HepG2 (cell line): Measurements from ENCODE around the gene PIK3CG.

Source experiments
- CREM ChIP-seq, 2 experiments: sonication (generic) in 1 of 2; formaldehyde crosslinking in 1 of 2; IDR thresholded peaks; 2 replicates each; pipeline versions ENCODE4 v1.4.0 to v1.6.1; 2016 to 2020; ENCODE audit warnings: antibody characterized with exemption in 1 of 2, mild to moderate bottlenecking in 1 of 2, missing genetic modification reagents in 1 of 2
- EZH2 ChIP-seq: conservative IDR thresholded peaks from 2 replicates; pipeline ENCODE4 v1.6.1; 2012; ENCODE audit warnings: mild to moderate bottlenecking, low read depth, low read length, moderate library complexity
- JUND ChIP-seq: sonication (generic); formaldehyde crosslinking; IDR thresholded peaks from 2 replicates; pipeline ENCODE4 v1.8.0; 2022; ENCODE audit warnings: mild to moderate bottlenecking, missing genetic modification reagents
- TAF1 ChIP-seq: sonication (generic); formaldehyde crosslinking; IDR thresholded peaks from 2 replicates; pipeline ENCODE4 v1.4.0; 2020; ENCODE audit warnings: missing genetic modification reagents
- TBP ChIP-seq: sonication (generic); formaldehyde crosslinking; IDR thresholded peaks from 2 replicates; pipeline ENCODE4 v1.5.0; 2020; ENCODE audit warnings: missing genetic modification reagents
- ZFP36 ChIP-seq: fragments of 150-350 bp; IDR thresholded peaks from 2 replicates; pipeline ENCODE4 v1.6.1; 2018; ENCODE audit warnings: borderline replicate concordance, low read length, low read depth; ENCODE audit not compliant: partially characterized antibody
- ZNF12 ChIP-seq: sonication (generic); formaldehyde crosslinking; IDR thresholded peaks from 2 replicates; pipeline ENCODE4 v1.5.0; 2020; ENCODE audit warnings: missing genetic modification reagents
- ZNF589 ChIP-seq: sonication (generic); formaldehyde crosslinking; conservative IDR thresholded peaks from 2 replicates; pipeline ENCODE4 v1.8.0; 2022; ENCODE audit warnings: mild to moderate bottlenecking, moderate library complexity, missing genetic modification reagents
- TF ChIP-seq, protein P1 (sequence below): sonication (generic); formaldehyde crosslinking; IDR thresholded peaks from 2 replicates; pipeline ENCODE4 v1.8.1; 2023; ENCODE audit warnings: missing genetic modification reagents, inconsistent platforms, borderline replicate concordance
- TF ChIP-seq, protein P2 (sequence below): sonication (generic); formaldehyde crosslinking; IDR thresholded peaks from 2 replicates; pipeline ENCODE4 v1.4.0; 2020; ENCODE audit warnings: mild to moderate bottlenecking, missing genetic modification reagents
- TF ChIP-seq, protein P3 (sequence below): sonication (generic); formaldehyde crosslinking; IDR thresholded peaks from 2 replicates; pipeline ENCODE4 v1.5.1; 2020; ENCODE audit warnings: missing genetic modification reagents, mild to moderate bottlenecking, borderline replicate concordance
- TF ChIP-seq, protein P4 (sequence below): sonication (generic); formaldehyde crosslinking; IDR thresholded peaks from 2 replicates; pipeline ENCODE4 v1.9.0; 2022; ENCODE audit warnings: missing genetic modification reagents, mild to moderate bottlenecking, borderline replicate concordance

DNA sequence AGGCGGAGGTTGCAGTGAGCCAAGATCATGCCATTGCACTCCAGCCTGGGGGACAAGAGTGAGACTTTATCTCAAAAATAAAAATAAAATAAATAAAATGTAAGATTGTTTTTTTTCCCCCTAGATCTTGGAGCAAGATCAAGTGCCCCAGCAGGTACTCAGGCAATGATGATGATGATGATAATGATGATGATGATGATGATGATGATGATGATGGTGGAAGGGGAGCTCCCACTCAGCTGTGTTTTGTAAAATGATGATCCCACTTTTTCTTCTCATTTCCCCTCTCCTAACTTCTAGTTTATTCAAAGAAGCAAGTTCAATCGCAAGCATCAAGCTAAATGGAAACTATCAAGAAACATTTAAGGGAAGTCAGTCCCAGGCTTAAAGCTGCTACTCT lies 50.3 kb downstream of the PIK3CG start:
- TF ChIP-seq, protein P1, sequence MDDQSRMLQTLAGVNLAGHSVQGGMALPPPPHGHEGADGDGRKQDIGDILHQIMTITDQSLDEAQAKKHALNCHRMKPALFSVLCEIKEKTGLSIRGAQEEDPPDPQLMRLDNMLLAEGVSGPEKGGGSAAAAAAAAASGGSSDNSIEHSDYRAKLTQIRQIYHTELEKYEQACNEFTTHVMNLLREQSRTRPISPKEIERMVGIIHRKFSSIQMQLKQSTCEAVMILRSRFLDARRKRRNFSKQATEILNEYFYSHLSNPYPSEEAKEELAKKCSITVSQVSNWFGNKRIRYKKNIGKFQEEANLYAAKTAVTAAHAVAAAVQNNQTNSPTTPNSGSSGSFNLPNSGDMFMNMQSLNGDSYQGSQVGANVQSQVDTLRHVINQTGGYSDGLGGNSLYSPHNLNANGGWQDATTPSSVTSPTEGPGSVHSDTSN (CRISPR knock-in tag) = no peak
- no peak for TF ChIP-seq ZNF12 (CRISPR knock-in tag)
- TF ChIP-seq, protein P2, sequence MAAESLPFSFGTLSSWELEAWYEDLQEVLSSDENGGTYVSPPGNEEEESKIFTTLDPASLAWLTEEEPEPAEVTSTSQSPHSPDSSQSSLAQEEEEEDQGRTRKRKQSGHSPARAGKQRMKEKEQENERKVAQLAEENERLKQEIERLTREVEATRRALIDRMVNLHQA (CRISPR knock-in tag) = no peak
- TF ChIP-seq EZH2 = no peak
- TF ChIP-seq, protein P3, sequence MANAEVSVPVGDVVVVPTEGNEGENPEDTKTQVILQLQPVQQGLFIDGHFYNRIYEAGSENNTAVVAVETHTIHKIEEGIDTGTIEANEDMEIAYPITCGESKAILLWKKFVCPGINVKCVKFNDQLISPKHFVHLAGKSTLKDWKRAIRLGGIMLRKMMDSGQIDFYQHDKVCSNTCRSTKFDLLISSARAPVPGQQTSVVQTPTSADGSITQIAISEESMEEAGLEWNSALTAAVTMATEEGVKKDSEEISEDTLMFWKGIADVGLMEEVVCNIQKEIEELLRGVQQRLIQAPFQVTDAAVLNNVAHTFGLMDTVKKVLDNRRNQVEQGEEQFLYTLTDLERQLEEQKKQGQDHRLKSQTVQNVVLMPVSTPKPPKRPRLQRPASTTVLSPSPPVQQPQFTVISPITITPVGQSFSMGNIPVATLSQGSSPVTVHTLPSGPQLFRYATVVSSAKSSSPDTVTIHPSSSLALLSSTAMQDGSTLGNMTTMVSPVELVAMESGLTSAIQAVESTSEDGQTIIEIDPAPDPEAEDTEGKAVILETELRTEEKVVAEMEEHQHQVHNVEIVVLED (CRISPR knock-in tag) = no peak
- no peak for TF ChIP-seq ZFP36
- TF ChIP-seq TBP (CRISPR knock-in tag) = no peak
- no peak for TF ChIP-seq JUND (CRISPR knock-in tag)
- TF ChIP-seq CREM (IDR thresholded peaks at IDR 0.05) = no peak
- no peak for TF ChIP-seq CREM (CRISPR knock-in tag; IDR thresholded peaks at IDR 0.05)
- TF ChIP-seq TAF1 (CRISPR knock-in tag) = no peak
- TF ChIP-seq ZNF589 (CRISPR knock-in tag) = no peak
- TF ChIP-seq, protein P4, sequence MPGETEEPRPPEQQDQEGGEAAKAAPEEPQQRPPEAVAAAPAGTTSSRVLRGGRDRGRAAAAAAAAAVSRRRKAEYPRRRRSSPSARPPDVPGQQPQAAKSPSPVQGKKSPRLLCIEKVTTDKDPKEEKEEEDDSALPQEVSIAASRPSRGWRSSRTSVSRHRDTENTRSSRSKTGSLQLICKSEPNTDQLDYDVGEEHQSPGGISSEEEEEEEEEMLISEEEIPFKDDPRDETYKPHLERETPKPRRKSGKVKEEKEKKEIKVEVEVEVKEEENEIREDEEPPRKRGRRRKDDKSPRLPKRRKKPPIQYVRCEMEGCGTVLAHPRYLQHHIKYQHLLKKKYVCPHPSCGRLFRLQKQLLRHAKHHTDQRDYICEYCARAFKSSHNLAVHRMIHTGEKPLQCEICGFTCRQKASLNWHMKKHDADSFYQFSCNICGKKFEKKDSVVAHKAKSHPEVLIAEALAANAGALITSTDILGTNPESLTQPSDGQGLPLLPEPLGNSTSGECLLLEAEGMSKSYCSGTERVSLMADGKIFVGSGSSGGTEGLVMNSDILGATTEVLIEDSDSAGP (CRISPR knock-in tag) = no peak
